Prostate gland (tissue), 2 donors: ENCODE measurements around the gene ANO6. TPM values are rescaled to one million over a fixed set of nuclear protein-coding genes. Genes with fewer than 3 reads are reported as not detected.

Source experiments
- DNase-seq: peaks from one replicate; pipeline ENCODE4 v3.0.0-alpha.2; 2019; ENCODE audit warnings: low spot score
- H3K27ac ChIP-seq, 2 donors: fragments of 200-600 bp; sonication (generic); 2 replicates each; pipeline ENCODE4 v1.5.1; 2017 to 2019
- H3K27me3 ChIP-seq: fragments of 200-600 bp; sonication (generic); replicated peaks from 2 replicates; pipeline ENCODE4 v1.5.1; 2019; ENCODE audit not compliant: insufficient read depth
- H3K36me3 ChIP-seq, 2 donors: fragments of 200-600 bp; sonication (generic); 1 replicate in 1 of 2; 2 replicates in 1 of 2; pipeline versions ENCODE4 v1.5.1 to v1.8.1; 2017 to 2019
- H3K4me1 ChIP-seq: fragments of 200-600 bp; sonication (generic); replicated peaks from 2 replicates; pipeline ENCODE4 v1.5.1; 2019
- H3K4me3 ChIP-seq, 2 donors: fragments of 200-600 bp; sonication (generic); 2 replicates each; pipeline ENCODE4 v1.5.1; 2017 to 2019
- H3K9me3 ChIP-seq: fragments of 200-600 bp; sonication (generic); 2 replicates; pipeline ENCODE4 v1.5.1; 2017
- POLR2A ChIP-seq: fragments of 450-650 bp; IDR thresholded peaks from one replicate; pipeline ENCODE4 v1.6.1; 2016; ENCODE audit warnings: antibody characterized with exemption, mild to moderate bottlenecking
- POLR2AphosphoS5 ChIP-seq: sonication (generic); formaldehyde crosslinking; IDR thresholded peaks from one replicate; pipeline ENCODE4 v1.6.1; 2017; ENCODE audit warnings: antibody characterized with exemption
- WGBS: methylation state at CpG from one replicate; pipeline ENCODE4 v1.1.5; 2018; 5-methylcytosine and 5-hydroxymethylcytosine counted together
- intact Hi-C: fragments of 100-400 bp; cut with DNase I; formaldehyde crosslinking; loops from one replicate; pipeline ENCODE4 v1.14.2; 2022
- total RNA-seq, 2 donors: library from RNA; depleted of rRNA; stranded (reverse); fragments of >200 nt; gene quantifications; one replicate each; pipeline ENCODE4 v1.1.0, GENCODE V29; 2016
- TF ChIP-seq, protein P1 (sequence below), 4 experiments: fragments of 200-600 bp in 2 of 4; fragments of 450-650 bp in 2 of 4; sonication (generic) in 2 of 4; IDR thresholded peaks; 1 replicate in 3 of 4; 2 replicates in 1 of 4; pipeline ENCODE4 v1.5.1; 2016 to 2019; ENCODE audit warnings: antibody characterized with exemption in 4 of 4, mild to moderate bottlenecking in 2 of 4, moderate library complexity in 2 of 4

The ANO6 gene
- total RNA-seq, 2 donors from 2014 or later: 36.8 to 78.8 TPM

DNA sequence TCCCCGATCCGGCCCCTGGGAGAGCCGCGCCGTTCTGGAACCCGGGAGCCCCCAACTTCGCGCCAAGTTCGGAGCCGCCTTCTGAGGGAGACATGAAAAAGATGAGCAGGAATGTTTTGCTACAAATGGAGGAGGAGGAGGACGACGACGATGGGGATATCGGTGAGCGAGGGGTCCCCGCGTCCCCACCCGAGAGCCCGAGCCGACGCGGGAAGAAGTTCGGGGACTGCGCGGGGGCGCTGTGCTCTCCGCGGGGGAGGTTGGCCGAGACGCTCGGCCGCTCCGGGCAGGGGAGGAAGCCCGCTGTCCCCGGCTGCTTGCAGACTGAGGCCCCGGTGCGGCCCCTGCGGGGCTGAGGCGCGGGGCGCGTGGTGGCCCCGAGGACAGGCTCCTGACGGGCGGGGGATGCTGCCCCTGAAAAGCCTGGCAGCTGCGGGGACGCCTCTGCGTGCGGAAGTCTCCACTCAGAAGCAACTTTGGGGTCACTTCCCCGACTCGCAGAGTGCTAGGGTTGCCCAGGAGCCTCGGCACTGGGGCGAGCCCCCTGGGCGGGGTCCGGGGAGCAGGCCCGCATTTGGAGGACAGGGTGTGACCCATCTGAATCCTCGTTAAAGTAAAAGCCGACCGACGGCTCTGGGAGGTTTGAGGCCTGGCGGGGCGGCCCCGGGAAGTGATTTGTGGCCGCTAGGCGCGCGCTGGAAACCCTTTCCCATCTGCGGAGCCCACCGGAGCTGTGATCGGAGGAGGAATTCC lies 511 bp downstream of the ANO6 start:
- 0% methylated on average over 44 of the region's 70 CpGs for WGBS
- H3K4me1 ChIP-seq: no peaks in the 10 kb centered on the region
- peak overlapping the region; percentile 86 to 94 for H3K27ac ChIP-seq
- H3K27me3 ChIP-seq: no peaks in the 10 kb centered on the region
- peak; percentile 39 for DNase-seq
- H3K9me3 ChIP-seq: no peaks in the 10 kb centered on the region
- no peaks in the 10 kb centered on the region for H3K36me3 ChIP-seq
- peak overlapping the region; percentile 75 to 85 for H3K4me3 ChIP-seq
- TF ChIP-seq, protein P1, sequence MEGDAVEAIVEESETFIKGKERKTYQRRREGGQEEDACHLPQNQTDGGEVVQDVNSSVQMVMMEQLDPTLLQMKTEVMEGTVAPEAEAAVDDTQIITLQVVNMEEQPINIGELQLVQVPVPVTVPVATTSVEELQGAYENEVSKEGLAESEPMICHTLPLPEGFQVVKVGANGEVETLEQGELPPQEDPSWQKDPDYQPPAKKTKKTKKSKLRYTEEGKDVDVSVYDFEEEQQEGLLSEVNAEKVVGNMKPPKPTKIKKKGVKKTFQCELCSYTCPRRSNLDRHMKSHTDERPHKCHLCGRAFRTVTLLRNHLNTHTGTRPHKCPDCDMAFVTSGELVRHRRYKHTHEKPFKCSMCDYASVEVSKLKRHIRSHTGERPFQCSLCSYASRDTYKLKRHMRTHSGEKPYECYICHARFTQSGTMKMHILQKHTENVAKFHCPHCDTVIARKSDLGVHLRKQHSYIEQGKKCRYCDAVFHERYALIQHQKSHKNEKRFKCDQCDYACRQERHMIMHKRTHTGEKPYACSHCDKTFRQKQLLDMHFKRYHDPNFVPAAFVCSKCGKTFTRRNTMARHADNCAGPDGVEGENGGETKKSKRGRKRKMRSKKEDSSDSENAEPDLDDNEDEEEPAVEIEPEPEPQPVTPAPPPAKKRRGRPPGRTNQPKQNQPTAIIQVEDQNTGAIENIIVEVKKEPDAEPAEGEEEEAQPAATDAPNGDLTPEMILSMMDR (IDR thresholded peaks at IDR 0.05): peak in 2 of 4 experiments; percentile 31 to 41
- TF ChIP-seq POLR2A: peak; percentile 7
- TF ChIP-seq POLR2AphosphoS5: no peak
- intact Hi-C loops: loop anchor here (5.0 kb wide), 4 partner anchors 61 to 776 kb away; partner anchors contain the start of gene SCAF11

DNA sequence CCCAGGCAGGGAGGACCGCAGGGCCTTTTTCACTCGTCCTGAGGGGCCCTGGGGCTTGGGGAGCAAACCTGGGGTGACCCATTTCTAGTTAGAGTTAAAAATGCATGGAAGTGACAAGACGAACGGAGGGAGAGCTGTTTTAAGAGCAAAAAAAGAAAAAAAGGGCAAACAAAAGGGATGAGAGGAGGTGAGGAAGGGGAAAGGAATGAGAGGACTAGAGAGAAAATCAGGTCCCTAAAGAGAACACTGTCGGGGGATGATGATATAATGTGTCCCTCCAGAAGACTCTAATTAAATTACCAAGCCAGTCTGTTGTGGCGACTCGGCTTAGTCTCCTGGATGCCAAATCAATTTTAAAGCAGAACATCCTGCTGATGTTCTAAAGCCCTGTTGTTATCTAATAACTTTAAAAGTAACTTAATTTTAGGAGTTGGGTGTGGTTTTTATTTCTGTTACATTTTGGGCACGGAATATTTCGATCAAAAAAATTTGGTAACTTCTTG lies 1.1 kb downstream of the ANO6 start:
- TF ChIP-seq POLR2A (no peak), POLR2AphosphoS5 (no peak)
- TF ChIP-seq, protein P1 (IDR thresholded peaks at IDR 0.05): no peak
- no peaks in the 10 kb centered on the region for H3K27me3 ChIP-seq
- peak overlapping the region; percentile 86 to 94 for H3K27ac ChIP-seq
- peak overlapping the region; percentile 75 to 85 for H3K4me3 ChIP-seq
- H3K9me3 ChIP-seq: no peaks in the 10 kb centered on the region
- intact Hi-C loops: loop anchor here (5.0 kb wide), 4 partner anchors 60 to 775 kb away; partner anchors contain the start of gene SCAF11
- H3K4me1 ChIP-seq: no peaks in the 10 kb centered on the region
- no peak for DNase-seq
- 4% methylated on average over 9 of the region's 9 CpGs for WGBS
- H3K36me3 ChIP-seq: no peaks in the 10 kb centered on the region

DNA sequence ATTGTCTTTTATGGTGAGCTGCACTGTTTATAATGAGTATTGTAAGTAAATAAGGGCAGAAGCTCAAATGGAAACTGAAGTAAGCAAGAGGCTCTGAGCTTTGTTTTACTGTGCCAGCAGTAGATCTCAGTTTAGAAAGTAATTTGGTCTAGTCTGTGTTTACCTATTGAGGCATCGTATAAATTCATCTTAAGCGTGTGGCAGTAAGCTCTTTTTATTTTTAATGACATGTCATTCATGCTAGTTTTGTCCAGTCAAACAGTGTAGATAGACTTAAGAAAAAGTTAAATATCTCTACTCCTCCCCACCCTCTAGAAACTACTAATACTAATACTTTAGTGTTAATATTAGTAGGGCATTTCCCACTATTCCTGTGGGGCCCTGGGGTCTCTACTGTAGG lies 2.0 kb downstream of the ANO6 start:
- DNase-seq: no peak
- H3K27ac ChIP-seq: peak overlapping the region; percentile 86 to 94
- H3K4me3 ChIP-seq: peak overlapping the region; percentile 75 to 85
- TF ChIP-seq, protein P1 (IDR thresholded peaks at IDR 0.05): no peak
- TF ChIP-seq POLR2A: no peak
- TF ChIP-seq POLR2AphosphoS5: no peak
- no peaks in the 10 kb centered on the region for H3K27me3 ChIP-seq
- no peaks in the 10 kb centered on the region for H3K36me3 ChIP-seq
- no peaks in the 10 kb centered on the region for H3K9me3 ChIP-seq
- 18% methylated on average over 2 of the region's 2 CpGs for WGBS
- H3K4me1 ChIP-seq: no peaks in the 10 kb centered on the region
- intact Hi-C loops: loop anchor here (5.0 kb wide), 4 partner anchors 59 to 774 kb away; partner anchors contain the start of gene SCAF11

DNA sequence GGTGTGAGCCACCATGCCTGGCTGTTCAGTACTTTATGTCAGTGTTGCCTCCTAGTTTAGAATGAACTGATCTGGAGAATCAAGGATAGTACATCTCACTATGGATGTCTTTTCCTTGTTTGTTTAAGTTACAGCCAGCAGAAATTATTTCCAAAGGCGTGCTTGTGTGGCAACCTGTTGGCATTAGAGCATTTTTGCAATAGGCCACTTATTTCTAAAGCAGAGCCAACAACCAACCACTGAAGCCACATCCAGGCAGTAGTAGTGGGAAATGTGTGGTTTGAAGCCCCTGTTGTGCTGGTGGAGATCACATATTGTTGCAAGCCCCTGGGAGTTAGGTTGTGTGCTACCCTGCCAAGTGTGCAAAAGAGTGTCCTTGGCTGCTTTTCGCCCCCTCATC lies 3.7 kb downstream of the ANO6 start:
- 92% methylated on average over 2 of the region's 2 CpGs for WGBS
- no peaks in the 10 kb centered on the region for H3K4me1 ChIP-seq
- no peaks in the 10 kb centered on the region for H3K36me3 ChIP-seq
- TF ChIP-seq, protein P1 (IDR thresholded peaks at IDR 0.05): no peak
- no peak for TF ChIP-seq POLR2A
- no peak for TF ChIP-seq POLR2AphosphoS5
- no peak overlapping the region for H3K4me3 ChIP-seq
- no peaks in the 10 kb centered on the region for H3K27me3 ChIP-seq
- intact Hi-C loops: loop anchor here (5.0 kb wide), 5 partner anchors 58 to 773 kb away; partner anchors contain the start of gene SCAF11
- H3K27ac ChIP-seq: no peak overlapping the region
- no peak for DNase-seq
- no peaks in the 10 kb centered on the region for H3K9me3 ChIP-seq
